AG04450 (cell line): ENCODE measurements around the gene PKP3. TPM values are rescaled to one million over a fixed set of nuclear protein-coding genes. Genes with fewer than 3 reads are reported as not detected.

Experiments used
- CTCF ChIA-PET: fragments of 300-600, 350-600 bp; formaldehyde crosslinking; extraction: SDS; loops from one replicate; lab custom pipeline; 2022; ENCODE audit warnings: antibody characterized with exemption, inconsistent platforms; lab: Charles Lee
- POLR2A ChIA-PET: fragments of 350-600 bp; formaldehyde crosslinking; extraction: SDS; loops from one replicate; lab custom pipeline; 2021; ENCODE audit warnings: antibody characterized with exemption, inconsistent platforms; lab: Yijun Ruan, JAX
- DNase-seq: peaks from one replicate; pipeline ENCODE4 v3.0.0-alpha.2; 2011; ENCODE audit warnings: low read depth, low spot score
- H3K27ac ChIP-seq: one replicate; pipeline ENCODE4 v1.5.1; 2012; ENCODE audit warnings: low read depth, low read length, control low read depth
- H3K27me3 ChIP-seq: one replicate; pipeline ENCODE4 v1.6.0; 2012; ENCODE audit warnings: low read length; ENCODE audit not compliant: control insufficient read depth, insufficient read depth
- H3K4me3 ChIP-seq: 2 replicates; pipeline ENCODE4 v1.5.1; 2011; ENCODE audit warnings: mild to moderate bottlenecking, low read depth, low read length, control low read depth
- H3K9me3 ChIP-seq: 2 replicates; pipeline ENCODE4 v1.5.1; 2012; ENCODE audit warnings: low read length; ENCODE audit not compliant: control insufficient read depth, insufficient read depth
- CTCF ChIP-seq: IDR thresholded peaks from 2 replicates; pipeline ENCODE4 v1.5.1; 2011; ENCODE audit warnings: low read depth, low read length, control low read depth, inconsistent platforms
- polyA plus RNA-seq: library from polyadenylated mRNA; depleted of rRNA; stranded (reverse); fragments of >200 nt; gene quantifications from 2 replicates; pipeline ENCODE4 v1.2.3, GENCODE V29; 2011

The PKP3 gene
- polyA plus RNA-seq, 1 experiment = 0.55 TPM

GRCh38 chr11:369336-370018 lies 24.5 kb upstream of the PKP3 start, which contains the start of gene B4GALNT4:
TSS of gene B4GALNT4 (plus strand) at chr11:369499. CDS start at chr11:369804, 305 bp downstream.
- Histone ChIP-seq H3K4me3 (peak within 1 kb of the TSS; percentile 64), H3K27ac (no peak within 1 kb of the TSS), H3K27me3 (peaks cover 19% of the 10 kb centered on the region), H3K9me3 (peaks cover 9% of the 10 kb centered on the region; the same call in 1 of the 2 replicates)
- DNase-seq = no peak
- POLR2A ChIA-PET = no interaction called here
- CTCF ChIA-PET = interaction anchor here (1.3 kb wide), 1 partner anchor 119 kb away, joined by 3 read pairs; no protein-coding TSS in a partner anchor
- TF ChIP-seq CTCF = no peak

- TF ChIP-seq CTCF = no peak
- DNase-seq = no peak
- Histone ChIP-seq H3K27ac (no peak overlapping the region), H3K4me3 (peak overlapping the region; percentile 64), H3K27me3 (peaks cover 19% of the 10 kb centered on the region), H3K9me3 (peaks cover 9% of the 10 kb centered on the region; the same call in 1 of the 2 replicates)
- POLR2A ChIA-PET = no interaction called here
- CTCF ChIA-PET = no interaction called here
Measured at GRCh38 chr11:370070-370941, 23.7 kb upstream of the PKP3 start.

GRCh38 chr11:371051-371450 lies 23.0 kb upstream of the PKP3 start:
- TF ChIP-seq CTCF = no peak
- H3K27me3 ChIP-seq = peaks cover 16% of the 10 kb centered on the region
- no peak for DNase-seq
- peak overlapping the region; percentile 64; the same call in 1 of the 2 replicates for H3K4me3 ChIP-seq
- peaks cover 16% of the 10 kb centered on the region; the same call in 1 of the 2 replicates for H3K9me3 ChIP-seq
- ChIA-PET POLR2A (no interaction called here), CTCF (interaction anchor here (1.0 kb wide), 1 partner anchor 53 kb away, joined by 3 read pairs; no protein-coding TSS in a partner anchor)
- H3K27ac ChIP-seq = no peak overlapping the region

- H3K27ac ChIP-seq = no peak overlapping the region
- ChIA-PET CTCF (interaction anchor here (0.7 to 1.0 kb wide), 2 partner anchors 8 to 54 kb away, joined by 3 to 5 read pairs; no protein-coding TSS in a partner anchor), POLR2A (no interaction called here)
- peaks cover 15% of the 10 kb centered on the region for H3K27me3 ChIP-seq
- H3K4me3 ChIP-seq = no peak overlapping the region
- no peak for DNase-seq
- TF ChIP-seq CTCF = no peak
- H3K9me3 ChIP-seq = peaks cover 16% of the 10 kb centered on the region; the same call in 1 of the 2 replicates
Measured at GRCh38 chr11:371716-372590, 22.1 kb upstream of the PKP3 start.
